ENCODE measurements around the gene TM4SF18. TPM values are rescaled to one million over a fixed set of nuclear protein-coding genes. Genes with fewer than 3 reads are reported as not detected.
A peak's percentile ranks its signal among the peaks of the same experiment; 100 is the strongest.
"Not testable (repeated sequence)": the region's sequence is repeated elsewhere in the genome, so short reads cannot be mapped to it uniquely, and the experiment has no call there.

TM4SF18 gene
- total RNA-seq, 1 donor from 2014 or later, result 0.19 TPM

GRCh38 chr3:149368674-149369497 lies 35.5 kb upstream of the TM4SF18 start:
- no peak for DNase-seq (ENCODE audit: low read depth)

GRCh38 chr3:149368201-149368673 lies 34.8 kb upstream of the TM4SF18 start:
- DNase-seq (ENCODE audit: low read depth), result no peak

DNA sequence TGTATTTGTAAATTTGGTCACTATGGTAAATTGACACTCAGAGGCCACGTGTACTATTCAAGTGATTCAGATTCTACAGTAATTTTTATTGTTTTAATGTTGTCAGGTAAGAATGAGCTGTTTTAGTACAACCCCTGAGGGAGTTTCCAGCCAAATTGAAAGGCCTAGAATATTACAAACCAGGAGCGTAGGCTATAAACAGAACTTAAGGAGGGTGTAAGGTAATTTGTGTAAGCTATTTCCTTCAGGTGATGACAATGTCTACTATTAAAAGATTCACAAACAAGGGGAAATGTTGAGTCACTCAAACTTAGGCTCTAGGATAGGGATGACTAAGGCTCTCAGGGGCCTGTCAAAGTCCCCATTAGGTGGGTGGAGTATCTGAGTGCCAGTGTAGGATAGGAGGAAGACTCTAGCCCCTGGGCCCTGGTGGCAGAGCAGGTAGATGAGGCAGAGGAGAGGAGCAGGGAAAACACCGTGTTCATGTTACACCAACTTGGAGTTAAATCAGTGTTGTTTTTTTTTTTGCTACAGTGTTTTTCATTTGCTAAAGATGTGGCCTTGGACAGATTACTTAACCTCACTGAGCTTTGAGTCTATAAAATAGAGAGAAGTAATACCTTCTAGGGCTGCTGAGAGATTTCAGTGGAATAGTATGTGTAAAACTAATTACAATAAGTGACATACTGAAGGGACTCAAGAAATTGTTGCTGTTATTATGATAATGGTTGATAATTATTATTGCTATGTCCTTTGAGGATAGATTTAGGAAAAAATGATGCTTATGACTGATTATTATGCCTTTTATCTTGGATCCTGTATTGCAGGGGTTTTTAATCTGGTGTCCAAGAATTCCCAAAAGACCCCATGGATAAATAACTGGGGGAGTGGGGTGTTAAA lies 33.8 kb upstream of the TM4SF18 start:
- peak; percentile 64 for DNase-seq (ENCODE audit: low read depth)

DNA sequence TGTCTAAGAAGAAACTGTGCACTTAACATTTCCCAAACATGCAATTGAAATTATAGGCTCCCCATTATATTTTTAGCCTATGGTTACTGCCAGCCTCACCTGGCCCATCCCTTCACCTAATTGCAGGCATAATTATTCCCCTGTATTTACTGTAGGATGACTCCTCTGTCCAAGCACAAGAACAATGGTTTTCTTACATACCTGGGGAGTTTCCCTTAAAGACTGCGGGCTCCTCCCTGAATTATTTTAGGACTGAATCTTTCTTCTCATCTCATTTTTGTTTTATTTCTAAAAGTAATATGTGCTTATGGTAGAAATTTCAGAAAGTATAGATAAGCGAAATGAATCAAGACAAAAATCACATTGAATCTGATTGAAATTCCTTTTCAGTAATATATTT lies 32.6 kb upstream of the TM4SF18 start:
- DNase-seq (ENCODE audit: low read depth), result no peak

GRCh38 chr3:149364624-149365023 lies 31.2 kb upstream of the TM4SF18 start:
- DNase-seq (ENCODE audit: low read depth), result no peak

DNA sequence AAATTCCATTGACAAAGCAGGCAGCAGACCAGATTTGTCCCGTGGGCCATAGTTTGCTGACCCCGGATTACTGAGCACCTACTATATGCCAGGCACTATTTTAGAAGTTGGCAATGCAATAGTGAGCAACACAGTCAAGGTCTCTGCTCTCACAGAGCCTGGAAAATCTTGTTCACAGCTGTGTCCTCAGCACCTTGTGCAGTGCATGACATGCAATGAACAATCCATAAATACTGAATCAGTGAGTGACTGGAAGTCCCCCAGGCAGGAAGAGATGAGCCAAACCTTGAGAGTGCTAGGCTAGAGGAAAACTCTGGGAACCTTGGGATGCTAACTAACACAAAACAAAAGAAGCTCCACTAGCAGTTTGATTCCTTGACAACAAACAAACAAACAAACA lies 29.6 kb upstream of the TM4SF18 start:
- no peak for DNase-seq (ENCODE audit: low read depth)

GRCh38 chr3:149362366-149362765 lies 28.9 kb upstream of the TM4SF18 start:
- DNase-seq (ENCODE audit: low read depth), result no peak

DNA sequence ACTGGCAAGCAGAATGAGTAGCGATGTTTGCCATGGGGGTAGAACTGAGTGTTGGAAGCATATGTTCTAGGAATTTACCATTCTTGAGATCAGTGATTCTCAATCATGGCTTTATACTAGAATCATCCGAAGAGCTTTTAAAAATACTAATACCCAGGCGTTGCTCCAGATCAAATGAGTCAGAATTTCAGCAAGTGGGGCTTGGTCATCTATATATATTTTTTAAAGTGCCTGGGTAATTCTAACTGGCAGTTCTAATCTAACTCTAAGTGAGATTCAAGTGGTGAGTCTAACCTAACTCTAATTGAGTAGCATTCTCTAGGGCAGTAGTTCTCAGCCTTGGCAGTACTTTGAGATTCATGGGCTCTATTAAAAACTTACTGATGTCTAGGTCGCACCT lies 23.2 kb upstream of the TM4SF18 start:
- no peak for DNase-seq (ENCODE audit: low read depth)

GRCh38 chr3:149356044-149356592 lies 22.7 kb upstream of the TM4SF18 start:
- no peak for DNase-seq (ENCODE audit: low read depth)

DNA sequence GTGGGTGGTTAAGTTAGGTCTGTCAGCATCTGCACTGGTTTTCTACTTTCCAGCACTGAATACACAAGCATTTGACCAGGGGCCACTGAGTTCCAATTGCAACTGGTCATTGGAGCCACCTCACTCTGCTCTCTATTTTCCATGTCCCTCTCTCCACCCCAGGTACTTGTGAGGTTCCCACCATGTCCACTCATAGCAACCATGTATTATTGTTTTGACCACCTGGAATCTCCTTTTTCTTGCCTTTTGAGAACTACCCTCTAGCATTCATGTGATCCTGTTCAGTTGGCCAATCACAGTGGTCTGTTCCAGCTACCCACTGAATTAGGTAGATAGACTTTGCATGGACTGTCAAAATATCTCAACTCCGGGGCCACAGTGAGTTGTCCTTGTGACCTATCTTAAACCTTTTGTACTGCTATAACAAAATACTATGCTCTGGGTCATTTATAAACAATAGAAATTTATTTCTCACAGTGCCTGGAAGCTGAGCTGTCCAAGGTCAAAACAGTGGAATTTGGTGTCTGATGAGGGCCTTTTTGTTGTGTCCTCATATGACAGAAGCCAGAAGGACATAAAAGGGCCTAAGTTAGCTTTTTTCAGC lies 20.2 kb upstream of the TM4SF18 start:
- no peak for DNase-seq (ENCODE audit: low read depth)

- peak; percentile 66 for DNase-seq (ENCODE audit: low read depth)
Observed at GRCh38 chr3:149352556-149352955, 19.1 kb upstream of the TM4SF18 start.

DNA sequence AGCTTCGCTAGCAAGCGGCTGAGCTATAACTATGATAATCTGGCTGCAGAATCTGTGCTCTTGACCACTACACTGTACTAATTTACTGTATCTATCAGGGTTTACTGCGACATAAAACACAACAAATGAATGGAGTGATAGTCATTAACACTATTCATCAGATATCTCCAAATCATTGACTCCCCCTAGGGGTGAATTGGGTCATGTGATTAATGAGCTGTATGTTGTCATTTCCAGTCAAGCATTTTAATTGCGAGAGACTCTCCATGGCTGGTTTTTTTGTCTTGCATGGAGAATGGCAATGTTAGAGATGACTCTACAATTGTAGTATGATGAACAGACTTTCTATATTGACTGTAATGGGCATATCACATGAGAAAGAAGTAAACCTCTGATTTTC lies 10.5 kb upstream of the TM4SF18 start:
- no peak for DNase-seq (ENCODE audit: low read depth)

- peak; percentile 36 for DNase-seq (ENCODE audit: low read depth)
Observed at GRCh38 chr3:149342413-149343380, 9.3 kb upstream of the TM4SF18 start.

DNA sequence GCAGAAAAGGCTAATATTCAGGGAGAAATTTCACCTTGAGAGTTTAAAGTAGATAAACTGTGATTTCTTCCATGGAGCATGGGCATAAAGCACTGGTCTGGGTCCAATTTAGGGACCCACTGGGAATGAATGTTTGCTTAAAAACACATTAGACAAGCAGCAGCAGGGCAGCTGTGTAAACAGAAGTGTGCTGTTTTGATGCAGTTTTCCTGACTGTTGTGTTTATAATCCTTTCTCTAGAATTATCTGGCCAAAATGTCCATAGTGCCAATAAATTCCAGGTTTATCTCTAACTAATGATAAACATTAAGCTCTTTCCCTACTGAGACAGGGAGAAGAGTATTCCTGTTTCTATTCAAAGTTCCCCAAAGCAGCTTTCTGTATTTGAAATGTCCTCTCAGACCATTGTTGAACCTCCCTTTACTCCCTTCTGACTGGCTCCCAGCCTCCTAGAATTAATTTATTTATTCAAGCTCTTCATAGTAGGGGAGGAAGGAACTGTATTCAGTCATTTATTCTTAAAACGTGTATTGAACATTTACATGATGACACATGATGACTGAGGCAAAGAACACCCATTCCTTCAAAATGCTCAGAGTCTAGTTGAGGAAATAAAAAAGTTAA lies 7.0 kb upstream of the TM4SF18 start:
- DNase-seq (ENCODE audit: low read depth), result peak; percentile 35

DNA sequence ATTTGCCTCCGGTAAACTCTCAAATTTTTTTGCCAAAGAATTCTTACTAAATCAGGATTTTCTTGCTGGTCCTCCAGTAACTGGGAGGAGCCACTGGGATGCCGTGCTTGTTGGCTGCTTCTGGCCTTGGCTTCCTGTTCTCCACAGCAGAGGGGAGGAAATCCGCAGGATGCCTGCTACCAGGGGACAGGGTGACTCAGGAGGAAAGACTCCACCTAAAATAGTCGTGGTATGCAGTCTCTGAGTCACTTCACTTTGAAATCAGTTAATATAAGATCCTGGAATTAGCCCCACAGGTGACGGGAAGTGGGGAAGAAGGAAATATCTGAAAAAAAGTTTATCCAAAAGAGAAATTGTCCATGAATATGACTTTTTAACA lies 6.5 kb upstream of the TM4SF18 start:
- DNase-seq (ENCODE audit: low read depth), result peak; percentile 96

GRCh38 chr3:149337486-149337885 lies 4.0 kb upstream of the TM4SF18 start:
- DNase-seq (ENCODE audit: low read depth), result not testable (repeated sequence)

GRCh38 chr3:149336925-149337324 lies 3.5 kb upstream of the TM4SF18 start:
- no peak for DNase-seq (ENCODE audit: low read depth)

DNA sequence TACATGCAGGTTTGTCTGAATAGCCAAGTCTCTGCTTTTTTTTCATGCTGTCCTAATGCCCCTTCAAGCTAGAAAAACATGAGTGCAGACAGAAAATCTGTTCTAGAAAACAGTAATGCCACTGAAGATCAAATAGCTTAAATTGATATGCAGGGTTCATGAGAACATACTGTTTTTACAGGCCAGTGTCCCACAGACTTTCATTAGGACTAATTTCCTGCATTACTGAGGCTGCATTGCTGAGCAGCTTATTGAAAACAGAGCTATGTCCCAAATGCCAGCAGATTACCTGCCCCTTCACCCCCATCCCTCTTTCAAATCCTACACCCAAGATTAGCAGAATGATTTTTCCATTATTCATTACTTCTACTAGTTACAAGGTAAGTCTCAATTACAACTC lies 665 bp downstream of the TM4SF18 start:
- no peak for DNase-seq (ENCODE audit: low read depth)

- DNase-seq (ENCODE audit: low read depth), result no peak
Observed at GRCh38 chr3:149332227-149332765, 1.1 kb downstream of the TM4SF18 start.

- no peak for DNase-seq (ENCODE audit: low read depth)
Observed at GRCh38 chr3:149331396-149331795, 2.0 kb downstream of the TM4SF18 start.

Measured in myocyte (in vitro differentiated cells).